Neural cell (in vitro differentiated cells): ENCODE results near the gene GALNT3. TPM values are rescaled to one million over a fixed set of nuclear protein-coding genes. Genes with fewer than 3 reads are reported as not detected.

ENCODE experiments used
- H2AFZ ChIP-seq: fragments of 200-600, 300-800 bp; sonication (generic), shearing (Covaris generic); 2 replicates; pipeline ENCODE4 v1.6.0; 2014; ENCODE audit warnings: low read depth, mild to moderate bottlenecking, antibody characterized with exemption, low read length, moderate library complexity
- H3F3A ChIP-seq: fragments of 200-600 bp; shearing (Covaris generic); 2 replicates; pipeline ENCODE4 v1.6.1; 2016; ENCODE audit warnings: mild to moderate bottlenecking, moderate library complexity, mixed read lengths, antibody characterized with exemption, low read length; ENCODE audit not compliant: insufficient read depth, poor library complexity, severe bottlenecking
- H3K27ac ChIP-seq: fragments of 200-600, 300-800 bp; sonication (generic), shearing (Covaris generic); 2 replicates; pipeline ENCODE4 v1.5.1; 2014; ENCODE audit warnings: mild to moderate bottlenecking, low read length, moderate library complexity
- H3K27me3 ChIP-seq: fragments of 300-800, 200-600 bp; sonication (generic), shearing (Covaris generic); 2 replicates; pipeline ENCODE4 v1.6.0; 2014; ENCODE audit warnings: mild to moderate bottlenecking, low read depth, low read length, moderate library complexity; ENCODE audit not compliant: insufficient read depth
- H3K36me3 ChIP-seq: fragments of 300-800, 200-600 bp; sonication (generic), shearing (Covaris generic); 2 replicates; pipeline ENCODE4 v1.5.1; 2014; ENCODE audit warnings: mild to moderate bottlenecking, antibody characterized with exemption, low read length, moderate library complexity; ENCODE audit not compliant: insufficient read depth
- H3K4me2 ChIP-seq: fragments of 300-800, 200-600 bp; sonication (generic), shearing (Covaris generic); 2 replicates; pipeline ENCODE4 v1.6.0; 2014; ENCODE audit warnings: mild to moderate bottlenecking, low read length
- H3K4me3 ChIP-seq: fragments of 300-800, 200-600 bp; sonication (generic), shearing (Covaris generic); 2 replicates; pipeline ENCODE4 v1.5.1; 2014; ENCODE audit warnings: mild to moderate bottlenecking, low read length, moderate library complexity
- H3K79me2 ChIP-seq: fragments of 200-600 bp; shearing (Covaris generic); replicated peaks from 2 replicates; pipeline ENCODE4 v1.6.0; 2014; ENCODE audit warnings: mild to moderate bottlenecking, low read length, moderate library complexity; ENCODE audit not compliant: insufficient read depth
- H3K9ac ChIP-seq: fragments of 300-800, 200-600 bp; sonication (generic), shearing (Covaris generic); 2 replicates; pipeline ENCODE4 v1.6.1; 2016; ENCODE audit warnings: mild to moderate bottlenecking, low read length, mixed read lengths
- H3K9me2 ChIP-seq: fragments of 200-600 bp; shearing (Covaris generic); 2 replicates; pipeline ENCODE4 v1.6.1; 2016; ENCODE audit warnings: mild to moderate bottlenecking, low read length, mixed read lengths; ENCODE audit not compliant: insufficient read depth
- H3K9me3 ChIP-seq: fragments of 200-600, 300-800 bp; sonication (generic), shearing (Covaris generic); 2 replicates; pipeline ENCODE4 v1.6.1; 2016; ENCODE audit warnings: mild to moderate bottlenecking, mixed run types, low read length, moderate library complexity, mixed read lengths
- H4K20me1 ChIP-seq: fragments of 200-600 bp; shearing (Covaris generic); 2 replicates; pipeline ENCODE4 v1.6.1; 2016; ENCODE audit warnings: mild to moderate bottlenecking, mixed run types; ENCODE audit not compliant: insufficient read depth
- EP300 ChIP-seq: fragments of 450-650 bp; conservative IDR thresholded peaks from 2 replicates; pipeline ENCODE4 v1.6.1; 2014; ENCODE audit warnings: antibody characterized with exemption, mild to moderate bottlenecking, moderate library complexity; ENCODE audit not compliant: poor library complexity, severe bottlenecking
- EZH2 ChIP-seq: fragments of 200-600, 300-800 bp; shearing (Covaris generic), sonication (generic); IDR thresholded peaks from 2 replicates; pipeline ENCODE4 v1.6.1; 2014; ENCODE audit warnings: antibody characterized with exemption, low read length, borderline replicate concordance, mild to moderate bottlenecking; ENCODE audit not compliant: insufficient read depth, poor library complexity, severe bottlenecking
- MXI1 ChIP-seq: fragments of 450-650 bp; conservative IDR thresholded peaks from 2 replicates; pipeline ENCODE4 v1.6.1; 2014; ENCODE audit warnings: antibody characterized with exemption, mild to moderate bottlenecking; ENCODE audit not compliant: poor library complexity, severe bottlenecking
- POLR2AphosphoS5 ChIP-seq: IDR thresholded peaks from 2 replicates; pipeline ENCODE4 v1.6.1; 2012
- RAD21 ChIP-seq: fragments of 450-650 bp; conservative IDR thresholded peaks from 2 replicates; pipeline ENCODE4 v1.6.1; 2014; ENCODE audit warnings: antibody characterized with exemption, mild to moderate bottlenecking, moderate library complexity
- REST ChIP-seq: IDR thresholded peaks from 2 replicates; pipeline ENCODE4 v1.6.1; 2012; ENCODE audit warnings: borderline replicate concordance
- SMC3 ChIP-seq: fragments of 450-650 bp; conservative IDR thresholded peaks from 2 replicates; pipeline ENCODE4 v1.6.1; 2014; ENCODE audit warnings: antibody characterized with exemption, mild to moderate bottlenecking, moderate library complexity; ENCODE audit not compliant: poor library complexity
- TAF1 ChIP-seq: IDR thresholded peaks from 2 replicates; pipeline ENCODE4 v1.6.1; 2012; ENCODE audit warnings: low read depth
- polyA plus RNA-seq: library from polyadenylated mRNA; depleted of rRNA; stranded (reverse); fragments of >200 nt; gene quantifications from 2 replicates; pipeline ENCODE4 v1.2.3, GENCODE V29; 2014
- TF ChIP-seq, protein P1 (sequence below): fragments of 450-650 bp; IDR thresholded peaks from 2 replicates; pipeline ENCODE4 v1.5.1; 2014; ENCODE audit warnings: antibody characterized with exemption, mild to moderate bottlenecking, moderate library complexity; ENCODE audit not compliant: poor library complexity, severe bottlenecking

Gene GALNT3
- polyA plus RNA-seq, 1 donor from 2014 or later = 3.7 TPM

- Histone ChIP-seq H3K9ac (peak overlapping the region; percentile 53), H2AFZ (peak overlapping the region; percentile 31), H4K20me1 (no peaks in the 10 kb centered on the region), H3K4me3 (peak overlapping the region; percentile 81), H3K9me3 (no peaks in the 10 kb centered on the region), H3K27ac (no peak overlapping the region), H3K36me3 (no peaks in the 10 kb centered on the region), H3F3A (no peaks in the 10 kb centered on the region), H3K9me2 (no peaks in the 10 kb centered on the region), H3K79me2 (no peaks in the 10 kb centered on the region), H3K4me2 (no peak overlapping the region), H3K27me3 (peaks cover 45% of the 10 kb centered on the region)
- TF ChIP-seq TAF1 (no peak), SMC3 (no peak), EZH2 (no peak), EP300 (no peak), RAD21 (no peak), POLR2AphosphoS5 (no peak), REST (no peak), MXI1 (no peak)
- TF ChIP-seq, protein P1, sequence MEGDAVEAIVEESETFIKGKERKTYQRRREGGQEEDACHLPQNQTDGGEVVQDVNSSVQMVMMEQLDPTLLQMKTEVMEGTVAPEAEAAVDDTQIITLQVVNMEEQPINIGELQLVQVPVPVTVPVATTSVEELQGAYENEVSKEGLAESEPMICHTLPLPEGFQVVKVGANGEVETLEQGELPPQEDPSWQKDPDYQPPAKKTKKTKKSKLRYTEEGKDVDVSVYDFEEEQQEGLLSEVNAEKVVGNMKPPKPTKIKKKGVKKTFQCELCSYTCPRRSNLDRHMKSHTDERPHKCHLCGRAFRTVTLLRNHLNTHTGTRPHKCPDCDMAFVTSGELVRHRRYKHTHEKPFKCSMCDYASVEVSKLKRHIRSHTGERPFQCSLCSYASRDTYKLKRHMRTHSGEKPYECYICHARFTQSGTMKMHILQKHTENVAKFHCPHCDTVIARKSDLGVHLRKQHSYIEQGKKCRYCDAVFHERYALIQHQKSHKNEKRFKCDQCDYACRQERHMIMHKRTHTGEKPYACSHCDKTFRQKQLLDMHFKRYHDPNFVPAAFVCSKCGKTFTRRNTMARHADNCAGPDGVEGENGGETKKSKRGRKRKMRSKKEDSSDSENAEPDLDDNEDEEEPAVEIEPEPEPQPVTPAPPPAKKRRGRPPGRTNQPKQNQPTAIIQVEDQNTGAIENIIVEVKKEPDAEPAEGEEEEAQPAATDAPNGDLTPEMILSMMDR = no peak
Measured at GRCh38 chr2:165794536-165794928, 485 bp upstream of the GALNT3 start.

GRCh38 chr2:165793161-165793778 lies 777 bp downstream of the GALNT3 start:
- Histone ChIP-seq H4K20me1 (no peaks in the 10 kb centered on the region), H3K9me2 (no peaks in the 10 kb centered on the region), H3K4me3 (peak overlapping the region; percentile 81), H2AFZ (peak overlapping the region; percentile 31), H3F3A (no peaks in the 10 kb centered on the region), H3K79me2 (no peaks in the 10 kb centered on the region), H3K4me2 (peak overlapping the region; percentile 33), H3K27me3 (peaks cover 45% of the 10 kb centered on the region), H3K36me3 (no peaks in the 10 kb centered on the region), H3K9ac (peak overlapping the region; percentile 53), H3K27ac (no peak overlapping the region), H3K9me3 (no peaks in the 10 kb centered on the region)
- TF ChIP-seq, protein P1 = no peak
- TF ChIP-seq EZH2 (no peak), MXI1 (no peak), EP300 (no peak), RAD21 (no peak), TAF1 (no peak), SMC3 (no peak), REST (no peak), POLR2AphosphoS5 (no peak)
